GM12878 (cell line): ENCODE data around the gene TGFB1. TPM values are rescaled to one million over a fixed set of nuclear protein-coding genes. Genes with fewer than 3 reads are reported as not detected.

Source experiments
- ATAC-seq: fragments of 200-7000 bp; cut with Tn5 transposase; 3 replicates; pipeline ENCODE4 v1.9.1; 2020; ENCODE audit warnings: mild to moderate bottlenecking, moderate library complexity
- BruUV-seq: library from RNA; stranded (reverse); fragments of 400-500 nt; replicated peaks from 2 replicates; lab custom pipeline; 2021; lab: Mats Ljungman, UMichigan
- CTCF ChIA-PET: fragments of 300-600 bp; sonication (Branson Sonifier 250); formaldehyde crosslinking; extraction: SDS; loops from one replicate; lab custom pipeline; 2021; ENCODE audit warnings: inconsistent platforms; lab: Yijun Ruan, JAX
- POLR2A ChIA-PET: fragments of 350-600 bp; formaldehyde crosslinking; extraction: SDS; loops from one replicate; lab custom pipeline; 2021; ENCODE audit warnings: inconsistent platforms; lab: Charles Lee
- RAD21 ChIA-PET: fragments of 300-600 bp; sonication (Branson Sonifier 250); formaldehyde crosslinking; loops from one replicate; lab custom pipeline; 2023; ENCODE audit warnings: antibody characterized with exemption; ENCODE audit not compliant: unreplicated experiment; lab: Charles Lee
- SMC1A ChIA-PET: fragments of 300-600 bp; sonication (Branson Sonifier 250); formaldehyde crosslinking; loops from one replicate; lab custom pipeline; 2023; ENCODE audit not compliant: unreplicated experiment, uncharacterized antibody; lab: Charles Lee
- DNase-seq: peaks from one replicate; pipeline ENCODE4 v3.0.0-alpha.2; 2011; ENCODE audit warnings: low read depth, low spot score
- FAIRE-seq: peaks from 3 replicates; lab custom pipeline; 2011; peaks lifted over from hg19 to GRCh38; lab: Jason Lieb, UNC
- H2AFZ ChIP-seq: 2 replicates; pipeline ENCODE4 v1.6.0; 2011; ENCODE audit warnings: low read depth, low read length, control low read depth; ENCODE audit not compliant: control insufficient read depth
- H3K27ac ChIP-seq: 2 replicates; pipeline ENCODE4 v1.5.1; 2011; ENCODE audit warnings: control low read depth; ENCODE audit not compliant: control insufficient read depth, insufficient read depth
- H3K27me3 ChIP-seq, 2 experiments: replicated peaks in 1 of 2; 2 replicates each; pipeline versions ENCODE4 v1.6.0 to v1.6.1; 2011; ENCODE audit warnings: low read length in 1 of 2; ENCODE audit not compliant: control insufficient read depth in 2 of 2, insufficient read depth in 2 of 2
- H3K36me3 ChIP-seq, 2 experiments: 2 replicates each; pipeline ENCODE4 v1.5.1; 2011; ENCODE audit warnings: low read length in 1 of 2; ENCODE audit not compliant: control insufficient read depth in 2 of 2, insufficient read depth in 2 of 2
- H3K4me1 ChIP-seq: 2 replicates; pipeline ENCODE4 v1.6.1; 2011; ENCODE audit warnings: mild to moderate bottlenecking, low read length, moderate library complexity, mixed read lengths; ENCODE audit not compliant: control insufficient read depth, insufficient read depth
- H3K4me2 ChIP-seq: 2 replicates; pipeline ENCODE4 v1.6.0; 2011; ENCODE audit warnings: control low read depth; ENCODE audit not compliant: control insufficient read depth, insufficient read depth
- H3K4me3 ChIP-seq: fragments of 200-600 bp; sonication (generic); 2 replicates; pipeline ENCODE4 v1.5.1; 2016
- H3K79me2 ChIP-seq: 2 replicates; pipeline ENCODE4 v1.6.0; 2011; ENCODE audit warnings: low read length; ENCODE audit not compliant: control insufficient read depth, insufficient read depth
- H3K9ac ChIP-seq: 2 replicates; pipeline ENCODE4 v1.8.0; 2011; ENCODE audit warnings: low read length, control low read depth, mixed read lengths; ENCODE audit not compliant: control insufficient read depth, insufficient read depth
- H3K9me3 ChIP-seq: replicated peaks from 3 replicates; pipeline ENCODE4 v1.5.1; 2011; ENCODE audit warnings: mild to moderate bottlenecking, low read length; ENCODE audit not compliant: control insufficient read depth, insufficient read depth
- H4K20me1 ChIP-seq: 2 replicates; pipeline ENCODE4 v1.6.0; 2011; ENCODE audit not compliant: control insufficient read depth, insufficient read depth
- ATF3 ChIP-seq: IDR thresholded peaks from 2 replicates; pipeline ENCODE4 v1.6.1; 2011; ENCODE audit warnings: low read depth, mild to moderate bottlenecking, low read length, moderate library complexity, borderline replicate concordance; ENCODE audit errors: extremely low read depth
- BCLAF1 ChIP-seq: fragments of 450-650 bp; IDR thresholded peaks from 2 replicates; pipeline ENCODE4 v1.6.1; 2017; ENCODE audit warnings: antibody characterized with exemption, mild to moderate bottlenecking, moderate library complexity
- CREB1 ChIP-seq: IDR thresholded peaks from 2 replicates; pipeline ENCODE4 v1.6.1; 2012; ENCODE audit warnings: low read depth, mild to moderate bottlenecking, inconsistent platforms
- EGR1 ChIP-seq, 2 experiments: IDR thresholded peaks; 1 replicate in 1 of 2; 2 replicates in 1 of 2; pipeline ENCODE4 v1.6.1; 2011 to 2012; ENCODE audit warnings: low read depth in 2 of 2, low read length in 2 of 2, borderline replicate concordance in 1 of 2, mild to moderate bottlenecking in 1 of 2, moderate library complexity in 1 of 2
- EZH2 ChIP-seq: IDR thresholded peaks from 2 replicates; pipeline ENCODE4 v1.6.1; 2012; ENCODE audit warnings: low read depth, mild to moderate bottlenecking, control low read depth, inconsistent platforms, low read length, borderline replicate concordance; ENCODE audit not compliant: control insufficient read depth
- HDAC2 ChIP-seq: fragments of 200-600 bp; sonication (generic); IDR thresholded peaks from 2 replicates; pipeline ENCODE4 v1.6.1; 2017
- MAX ChIP-seq: IDR thresholded peaks from 2 replicates; pipeline ENCODE4 v1.6.1; 2012; ENCODE audit warnings: low read depth, low read length, improper control_type of control experiment
- NFXL1 ChIP-seq: fragments of 450-650 bp; IDR thresholded peaks from 2 replicates; pipeline ENCODE4 v1.6.1; 2017; ENCODE audit warnings: antibody characterized with exemption, mild to moderate bottlenecking, borderline replicate concordance
- NFYA ChIP-seq: IDR thresholded peaks from 2 replicates; pipeline ENCODE4 v1.6.1; 2011; ENCODE audit warnings: low read depth, mild to moderate bottlenecking, low read length, improper control_type of control experiment, borderline replicate concordance
- PAX5 ChIP-seq: IDR thresholded peaks from 2 replicates; pipeline ENCODE4 v1.6.1; 2011; ENCODE audit warnings: low read depth, low read length, borderline replicate concordance
- POLR2A ChIP-seq: IDR thresholded peaks from 2 replicates; pipeline ENCODE4 v1.6.1; 2011; ENCODE audit warnings: low read depth, mild to moderate bottlenecking, low read length
- RCOR1 ChIP-seq: conservative IDR thresholded peaks from 2 replicates; pipeline ENCODE4 v1.6.1; 2012; ENCODE audit warnings: low read depth, low read length, improper control_type of control experiment
- ZBTB4 ChIP-seq: fragments of 450-650 bp; formaldehyde crosslinking; IDR thresholded peaks from 2 replicates; pipeline ENCODE4 v1.4.0; 2022; ENCODE audit warnings: mild to moderate bottlenecking, moderate library complexity
- ZNF274 ChIP-seq: IDR thresholded peaks from one replicate; pipeline ENCODE4 v1.8.0; 2011; ENCODE audit not compliant: insufficient read length, insufficient read depth
- WGBS: methylation state at CpG from one replicate; pipeline ENCODE4 v1.1.6; 2016; ENCODE audit warnings: low lambda C conversion rate; ENCODE audit not compliant: insufficient replicate concordance, insufficient coverage; ENCODE audit errors: missing lambda C conversion rate; 5-methylcytosine and 5-hydroxymethylcytosine counted together
- in situ Hi-C: fragments of 300-500 bp; cut with MboI; formaldehyde crosslinking; loops from 9 replicates; pipeline ENCODE4 v1.14.3; 2018; ENCODE audit warnings: mixed read lengths
- intact Hi-C: fragments of 100-400 bp; cut with micrococcal nuclease; formaldehyde crosslinking; loops from one replicate; pipeline ENCODE4 v1.14.2; 2022; ENCODE audit not compliant: unreplicated experiment
- polyA plus RNA-seq, 11 experiments: library from polyadenylated mRNA; depleted of rRNA in 4 of 11; unstranded in 6 of 11; stranded (reverse) in 5 of 11; fragments of >200 nt; fragmentation: Nextera tagmentation in 4 of 11; fragmentation: Illumina TruSeq in 1 of 11; extraction: Ambion mirVana in 4 of 11; extraction: Trizol in 1 of 11; gene quantifications; 1 replicate in 1 of 11; 2 replicates in 10 of 11; pipeline versions ENCODE4 v1.2.1 to v1.2.3, GENCODE V29; 2011 to 2016; ENCODE audit warnings: inconsistent platforms in 2 of 11, missing spikeins in 2 of 11, low read depth in 1 of 11
- total RNA-seq, 4 experiments: library from RNA; depleted of rRNA in 3 of 4; stranded (reverse); fragments of >200 nt in 3 of 4; fragmentation: Illumina TruSeq in 1 of 4; extraction: Trizol in 1 of 4; gene quantifications; 2 replicates each; pipeline versions ENCODE4 v1.2.1 to v1.2.3, GENCODE V29; 2013 to 2021

Gene TGFB1
- total and polyA plus RNA-seq, 10 of the 15 experiments (the other 5 are each of a cell fraction or from before 2014, with no cell fraction given), result 0.23 to 120 (median 10.9) TPM

- intact Hi-C loops, result loop anchor here (2.0 kb wide), 1 partner anchor 25 kb away; no protein-coding TSS in a partner anchor
- ChIA-PET RAD21 (interaction anchor here (0.6 to 2.8 kb wide), 4 partner anchors 17 to 28 kb away, joined by 3 to 26 read pairs (median 4); partner anchors contain the start of gene TGFB1), CTCF (interaction anchor here (0.8 to 2.1 kb wide), 5 partner anchors 18 to 126 kb away, joined by 3 to 10 read pairs (median 3); no protein-coding TSS in a partner anchor), SMC1A (interaction anchor here (1.4 to 1.8 kb wide), 4 partner anchors 18 to 67 kb away, joined by 3 to 5 read pairs (median 4); partner anchors contain the start of gene HNRNPUL1), POLR2A (no interaction called here)
- Histone ChIP-seq H3K27ac (peak overlapping the region; percentile 93), H2AFZ (no peak overlapping the region; the same call in 1 of the 2 replicates), H3K4me3 (peak overlapping the region; percentile 77; the same call in 1 of the 2 replicates), H3K9ac (peak overlapping the region; percentile 75; the same call in 1 of the 2 replicates), H3K9me3 (no peaks in the 10 kb centered on the region), H3K4me1 (peaks cover 37% of the 10 kb centered on the region), H3K4me2 (peak overlapping the region; percentile 93), H4K20me1 (no peaks in the 10 kb centered on the region), H3K27me3 (no peaks in the 10 kb centered on the region), H3K36me3 (peaks cover 5 to 24% of the 10 kb centered on the region in 2 experiments), H3K79me2 (peaks cover 10% of the 10 kb centered on the region)
- in situ Hi-C loops, result no loop called here
- ATAC-seq (peak; percentile 30), FAIRE-seq (peak; percentile 86), DNase-seq (no peak)
- no TSS peak for BruUV-seq
- WGBS, result 23% methylated on average over 27 of the region's 30 CpGs
- TF ChIP-seq HDAC2, result no peak
- TF ChIP-seq BCLAF1, result no peak
- no peak for TF ChIP-seq RCOR1
- TF ChIP-seq ATF3, result no peak
- no peak for TF ChIP-seq ZBTB4 (CRISPR knock-in tag)
- no peak for TF ChIP-seq NFXL1
- TF ChIP-seq ZNF274, result no peak
- peak; percentile 94; the same call in 1 of the 2 replicates for TF ChIP-seq PAX5
- TF ChIP-seq EGR1 (IDR thresholded peaks at IDR 0.05; ENCODE audit: borderline replicate concordance in 1 of 2, low read depth in 2 of 2, low read length in 2 of 2), result peak in 1 of 2 experiments; percentile 44; a peak in 1 of 3 replicates
- TF ChIP-seq MAX, result peak; percentile 40; the same call in 1 of the 2 replicates
- TF ChIP-seq POLR2A, result peak; percentile 69
- peak; percentile 66 for TF ChIP-seq CREB1
- no peak for TF ChIP-seq EZH2
- no peak for TF ChIP-seq NFYA
Measured at GRCh38 chr19:41325947-41326706, 27.6 kb downstream of the TGFB1 start.
